K562 (cell line): ENCODE data around the gene VWA8. TPM values are rescaled to one million over a fixed set of nuclear protein-coding genes. Genes with fewer than 3 reads are reported as not detected.

Source experiments
- ATAC-seq: fragments of 200-7000 bp; cut with Tn5 transposase; 3 replicates; pipeline ENCODE4 v1.9.1; 2020; ENCODE audit warnings: moderate library complexity
- BruUV-seq: library from RNA; stranded (reverse); fragments of 400-500 nt; replicated peaks from 2 replicates; lab custom pipeline; 2021; lab: Mats Ljungman, UMichigan
- CTCF ChIA-PET: fragments of 300-600 bp; formaldehyde crosslinking; extraction: SDS; loops from one replicate; lab custom pipeline; 2021; ENCODE audit warnings: low intra/inter-chr PET ratio; lab: Yijun Ruan, JAX
- POLR2A ChIA-PET: fragments of 300-600, 350-650 bp; sonication (Branson Sonifier 250); formaldehyde crosslinking; extraction: SDS; loops from one replicate; lab custom pipeline; 2021; ENCODE audit warnings: antibody characterized with exemption, inconsistent platforms; lab: Yijun Ruan, JAX
- DNase-seq, 4 experiments: peaks; one replicate each; pipeline versions ENCODE4 v3.0.0 to v3.0.0-alpha.2; 2011 to 2018; ENCODE audit warnings: low spot score in 3 of 4, mixed read lengths in 3 of 4; ENCODE audit errors: extremely low read depth in 1 of 4
- FAIRE-seq: peaks from 2 replicates; lab custom pipeline; 2011; peaks lifted over from hg19 to GRCh38; lab: Jason Lieb, UNC
- H2AFZ ChIP-seq: 2 replicates; pipeline ENCODE4 v1.6.0; 2011; ENCODE audit warnings: low read depth, low read length, control low read depth, inconsistent platforms
- H3K27ac ChIP-seq: fragments of 200-600 bp; 3 replicates; pipeline ENCODE4 v1.8.0; 2011; ENCODE audit warnings: low read depth, mild to moderate bottlenecking, control low read depth, inconsistent platforms, low read length, moderate library complexity, mixed read lengths; ENCODE audit errors: extremely low read depth
- H3K27me3 ChIP-seq, 2 experiments: fragments of 300-600 bp in 1 of 2; 2 replicates in 1 of 2; 3 replicates in 1 of 2; pipeline versions ENCODE4 v1.6.0 to v1.8.0; 2011; ENCODE audit warnings: inconsistent platforms in 2 of 2, low read length in 2 of 2, mild to moderate bottlenecking in 1 of 2, mixed read lengths in 1 of 2, moderate library complexity in 1 of 2; ENCODE audit not compliant: control insufficient read depth in 2 of 2, insufficient read depth in 2 of 2
- H3K36me3 ChIP-seq: fragments of 300-600 bp; 3 replicates; pipeline ENCODE4 v1.8.0; 2011; ENCODE audit warnings: mild to moderate bottlenecking, low read length, inconsistent platforms; ENCODE audit not compliant: control insufficient read depth, insufficient read depth
- H3K4me1 ChIP-seq, 2 experiments: fragments of 200-600 bp in 1 of 2; replicated peaks in 1 of 2; 2 replicates in 1 of 2; 3 replicates in 1 of 2; pipeline versions ENCODE4 v1.5.1 to v1.8.0; 2011; ENCODE audit warnings: inconsistent platforms in 2 of 2, low read length in 2 of 2, mild to moderate bottlenecking in 1 of 2, mixed read lengths in 1 of 2, moderate library complexity in 1 of 2; ENCODE audit not compliant: control insufficient read depth in 2 of 2, insufficient read depth in 2 of 2
- H3K4me2 ChIP-seq: 2 replicates; pipeline ENCODE4 v1.6.1; 2011; ENCODE audit warnings: low read length, control low read depth, inconsistent platforms, mixed read lengths; ENCODE audit not compliant: insufficient read depth
- H3K4me3 ChIP-seq: fragments of 200-600 bp; sonication (generic), shearing (Covaris generic); 2 replicates; pipeline ENCODE4 v1.5.1; 2016; ENCODE audit warnings: control low read depth, inconsistent platforms
- H3K79me2 ChIP-seq: fragments of 200-600 bp; 3 replicates; pipeline ENCODE4 v1.8.0; 2011; ENCODE audit warnings: low read length, inconsistent platforms; ENCODE audit not compliant: control insufficient read depth, insufficient read depth
- H3K9ac ChIP-seq, 2 experiments: 2 replicates each; pipeline versions ENCODE4 v1.6.0 to v1.6.1; 2011; ENCODE audit warnings: low read depth in 2 of 2, low read length in 2 of 2, control low read depth in 1 of 2, inconsistent platforms in 1 of 2, mild to moderate bottlenecking in 1 of 2, mixed read lengths in 1 of 2; ENCODE audit not compliant: insufficient read depth in 1 of 2
- H3K9me1 ChIP-seq: one replicate; pipeline ENCODE4 v1.6.0; 2011; ENCODE audit warnings: inconsistent platforms, mild to moderate bottlenecking, low read length, moderate library complexity; ENCODE audit not compliant: control insufficient read depth, insufficient read depth
- H3K9me3 ChIP-seq: replicated peaks from 2 replicates; pipeline ENCODE4 v1.5.1; 2011; ENCODE audit warnings: low read depth, low read length, inconsistent platforms; ENCODE audit not compliant: control insufficient read depth, insufficient read depth
- H4K20me1 ChIP-seq: replicated peaks from 2 replicates; pipeline ENCODE4 v1.6.1; 2011; ENCODE audit warnings: low read length, inconsistent platforms, mixed read lengths; ENCODE audit not compliant: control insufficient read depth, insufficient read depth
- CBX5 ChIP-seq: IDR thresholded peaks from 2 replicates; pipeline ENCODE4 v1.6.1; 2014; ENCODE audit warnings: low read depth, borderline replicate concordance
- RNF2 ChIP-seq: sonication (generic); IDR thresholded peaks from 2 replicates; pipeline ENCODE4 v1.6.1; 2016
- ZFPM2 ChIP-seq: fragments of 250-450 bp; sonication (Bioruptor Pico); IDR thresholded peaks from 2 replicates; pipeline ENCODE4 v1.5.1; 2022; ENCODE audit warnings: mild to moderate bottlenecking
- ZKSCAN3 ChIP-seq: fragments of 250-450 bp; sonication (Bioruptor Pico); IDR thresholded peaks from 2 replicates; pipeline ENCODE4 v1.4.0; 2020
- ZNF408 ChIP-seq: fragments of 250-450 bp; sonication (Bioruptor Pico); IDR thresholded peaks from 2 replicates; pipeline ENCODE4 v1.4.0; 2020; ENCODE audit warnings: low read depth, mild to moderate bottlenecking, moderate library complexity
- WGBS: fragments of 100-300 bp; shearing (Covaris generic); methylation state at CpG from one replicate; pipeline ENCODE4 v1.1.6; 2016; ENCODE audit warnings: low coverage, mixed read lengths; ENCODE audit not compliant: insufficient coverage; ENCODE audit errors: missing lambda C conversion rate; 5-methylcytosine and 5-hydroxymethylcytosine counted together
- in situ Hi-C: fragments of 300-500 bp; cut with MboI; formaldehyde crosslinking; loops from 4 replicates; pipeline ENCODE4 v1.15.0; 2018; ENCODE audit warnings: inconsistent platforms, mixed read lengths
- intact Hi-C: fragments of 100-400 bp; cut with micrococcal nuclease; formaldehyde crosslinking; loops from 2 replicates; pipeline ENCODE4 v1.14.2; 2022
- polyA plus RNA-seq, 8 experiments: library from polyadenylated mRNA; depleted of rRNA in 4 of 8; stranded (reverse) in 5 of 8; unstranded in 3 of 8; fragments of >200 nt; fragmentation: Nextera tagmentation in 2 of 8; fragmentation: Illumina TruSeq in 1 of 8; extraction: Ambion mirVana in 2 of 8; extraction: Trizol in 1 of 8; gene quantifications; 2 replicates each; pipeline versions ENCODE4 v1.2.1 to v1.2.3, GENCODE V29; 2011 to 2014; ENCODE audit warnings: inconsistent platforms in 1 of 8, missing spikeins in 1 of 8
- total RNA-seq, 7 experiments: library from RNA; depleted of rRNA in 6 of 7; stranded (reverse); fragments of >200 nt in 6 of 7; fragmentation: Illumina TruSeq in 2 of 7; extraction: Trizol in 2 of 7; gene quantifications; 2 replicates each; pipeline versions ENCODE4 v1.2.1 to v1.2.3, GENCODE V29; 2011 to 2021; ENCODE audit warnings: low replicate concordance in 1 of 7
- TF ChIP-seq, protein P1 (sequence below): sonication (generic); formaldehyde crosslinking; IDR thresholded peaks from 2 replicates; pipeline ENCODE4 v1.8.1; 2022; ENCODE audit warnings: missing genetic modification reagents

VWA8 gene
- total and polyA plus RNA-seq, 9 of the 15 experiments (the other 6 are each of a cell fraction or from before 2014, with no cell fraction given) = 2.1 to 18.5 (median 13.3) TPM

DNA sequence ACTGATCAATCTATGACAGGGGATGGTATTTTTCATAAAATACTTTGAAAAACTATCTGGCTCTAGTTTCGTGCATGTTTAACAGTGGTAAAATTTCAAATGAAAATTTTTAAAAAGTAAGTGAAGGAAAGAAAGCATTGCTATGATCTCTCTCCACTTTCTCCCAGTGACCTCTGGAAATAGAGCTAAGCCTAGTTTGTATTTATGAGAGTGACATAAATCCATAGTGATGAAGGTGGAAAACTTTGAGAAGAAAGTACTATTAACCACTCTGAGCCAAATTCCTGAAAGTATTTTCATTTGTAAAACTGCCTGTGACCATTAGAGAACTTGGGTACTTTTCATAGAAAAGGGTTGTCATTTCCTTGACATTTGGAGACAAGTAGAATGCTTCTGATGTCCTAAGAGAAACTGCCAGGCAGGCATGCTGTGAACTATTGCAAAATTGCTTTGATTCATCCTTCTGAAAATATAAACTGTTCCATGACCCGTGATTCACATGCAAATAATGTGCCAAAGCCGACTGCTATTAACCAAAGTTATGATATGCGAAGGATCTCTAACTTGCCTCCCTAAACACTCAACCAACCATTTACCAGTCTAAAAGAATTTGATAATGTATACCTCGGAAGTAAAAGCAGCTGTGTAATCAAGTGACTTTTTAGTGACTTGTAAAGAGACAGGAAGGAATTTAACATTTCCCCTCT, 133.2 kb downstream of the VWA8 start:
- Histone ChIP-seq H3K9ac (no peak overlapping the region), H3K4me1 (no peaks in the 10 kb centered on the region; a peak in 1 of 5 replicates), H3K4me3 (no peak overlapping the region), H4K20me1 (no peaks in the 10 kb centered on the region), H3K79me2 (no peaks in the 10 kb centered on the region), H3K36me3 (peaks cover 19% of the 10 kb centered on the region; the same call in 2 of the 3 replicates), H2AFZ (no peak overlapping the region), H3K9me3 (no peaks in the 10 kb centered on the region), H3K4me2 (no peak overlapping the region), H3K9me1 (no peaks in the 10 kb centered on the region), H3K27ac (no peak overlapping the region), H3K27me3 (no peaks in the 10 kb centered on the region)
- ChIA-PET CTCF (no interaction called here), POLR2A (no interaction called here)
- DNase-seq = no peak
- no peak for FAIRE-seq
- no peak for TF ChIP-seq ZFPM2 (CRISPR knock-in tag)
- TF ChIP-seq RNF2 = no peak
- TF ChIP-seq, protein P1, sequence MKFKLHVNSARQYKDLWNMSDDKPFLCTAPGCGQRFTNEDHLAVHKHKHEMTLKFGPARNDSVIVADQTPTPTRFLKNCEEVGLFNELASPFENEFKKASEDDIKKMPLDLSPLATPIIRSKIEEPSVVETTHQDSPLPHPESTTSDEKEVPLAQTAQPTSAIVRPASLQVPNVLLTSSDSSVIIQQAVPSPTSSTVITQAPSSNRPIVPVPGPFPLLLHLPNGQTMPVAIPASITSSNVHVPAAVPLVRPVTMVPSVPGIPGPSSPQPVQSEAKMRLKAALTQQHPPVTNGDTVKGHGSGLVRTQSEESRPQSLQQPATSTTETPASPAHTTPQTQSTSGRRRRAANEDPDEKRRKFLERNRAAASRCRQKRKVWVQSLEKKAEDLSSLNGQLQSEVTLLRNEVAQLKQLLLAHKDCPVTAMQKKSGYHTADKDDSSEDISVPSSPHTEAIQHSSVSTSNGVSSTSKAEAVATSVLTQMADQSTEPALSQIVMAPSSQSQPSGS (CRISPR knock-in tag) = no peak
- WGBS = 96% methylated on average over 5 of the region's 5 CpGs
- in situ Hi-C loops (no loop called here), intact Hi-C loops (no loop called here)
- BruUV-seq = no TSS peak
- no peak for ATAC-seq

GRCh38 chr13:41825691-41826090, 135.2 kb downstream of the VWA8 start:
- no TSS peak for BruUV-seq
- Histone ChIP-seq H3K9me3 (no peaks in the 10 kb centered on the region), H3K36me3 (peaks cover 10% of the 10 kb centered on the region; the same call in 2 of the 3 replicates), H3K27me3 (no peaks in the 10 kb centered on the region), H3K27ac (no peak overlapping the region), H3K4me1 (no peaks in the 10 kb centered on the region; a peak in 1 of 5 replicates), H3K79me2 (no peaks in the 10 kb centered on the region), H3K4me3 (no peak overlapping the region), H3K9me1 (peaks cover 2% of the 10 kb centered on the region), H2AFZ (no peak overlapping the region), H4K20me1 (no peaks in the 10 kb centered on the region), H3K9ac (no peak overlapping the region), H3K4me2 (no peak overlapping the region)
- intact Hi-C loops (no loop called here), in situ Hi-C loops (no loop called here)
- no peak for FAIRE-seq
- TF ChIP-seq ZKSCAN3 (CRISPR knock-in tag) (no peak), CBX5 (no peak), ZNF408 (CRISPR knock-in tag) (no peak)
- ATAC-seq = no peak
- no peak for DNase-seq
- POLR2A ChIA-PET = interaction anchor here (0.6 kb wide), 1 partner anchor 550 kb away, joined by 3 read pairs; no protein-coding TSS in a partner anchor
- CTCF ChIA-PET = no interaction called here
